ENCODE data around the gene SPATA20. TPM values are rescaled to one million over a fixed set of nuclear protein-coding genes. Genes with fewer than 3 reads are reported as not detected.
A peak's percentile ranks its signal among the peaks of the same experiment; 100 is the strongest.

The SPATA20 gene
- total RNA-seq, 1 experiment from 2014 or later = 11.1 TPM

GRCh38 chr17:50539762-50540559, 7.0 kb upstream of the SPATA20 start:
- intact Hi-C loops (cut with micrococcal nuclease; ENCODE audit: unreplicated experiment) = loop anchor here (5.0 to 10.0 kb wide), 2 partner anchors 58 to 245 kb away; no protein-coding TSS in a partner anchor
- H3K9me3 ChIP-seq (ENCODE audit: low read depth, low read length, poor library complexity, severe bottlenecking) = no peaks in the 10 kb centered on the region
- no peak overlapping the region for H3K27ac ChIP-seq (ENCODE audit: low read depth, low read length, poor library complexity, severe bottlenecking)
- no peaks in the 10 kb centered on the region for H3K36me3 ChIP-seq (ENCODE audit: insufficient read depth, low read length, poor library complexity, severe bottlenecking)
- H3K4me1 ChIP-seq (ENCODE audit: insufficient read depth, low read length, poor library complexity, severe bottlenecking) = peaks cover 15% of the 10 kb centered on the region
- no peak for DNase-seq (ENCODE audit: low spot score)
- ChIA-PET CTCF (interaction anchor here (0.6 kb wide), 1 partner anchor 278 kb away, joined by 3 read pairs; no protein-coding TSS in a partner anchor), POLR2A (ENCODE audit: low non-redundant PET) (no interaction called here)
- TF ChIP-seq EZH2 (IDR thresholded peaks at IDR 0.05; ENCODE audit: borderline replicate concordance, low read depth, low read length, poor library complexity, severe bottlenecking) (no peak), CTCF (conservative IDR thresholded peaks at IDR 0.05; ENCODE audit: low read depth, low read length) (no peak)
- no peak overlapping the region for H3K4me3 ChIP-seq (ENCODE audit: low read depth, low read length, poor library complexity, severe bottlenecking)
- BruUV-seq (replicated peaks) = no TSS peak
- H3K27me3 ChIP-seq (replicated peaks; ENCODE audit: insufficient read depth, low read depth, low read length, poor library complexity) = no peaks in the 10 kb centered on the region

- H3K4me1 ChIP-seq (ENCODE audit: insufficient read depth, low read length, poor library complexity, severe bottlenecking) = peaks cover 15% of the 10 kb centered on the region
- no peak overlapping the region for H3K27ac ChIP-seq (ENCODE audit: low read depth, low read length, poor library complexity, severe bottlenecking)
- BruUV-seq (replicated peaks) = no TSS peak
- TF ChIP-seq CTCF (conservative IDR thresholded peaks at IDR 0.05; ENCODE audit: low read depth, low read length) = no peak
- no peak for TF ChIP-seq EZH2 (IDR thresholded peaks at IDR 0.05; ENCODE audit: borderline replicate concordance, low read depth, low read length, poor library complexity, severe bottlenecking)
- H3K9me3 ChIP-seq (ENCODE audit: low read depth, low read length, poor library complexity, severe bottlenecking) = no peaks in the 10 kb centered on the region
- intact Hi-C loops (cut with micrococcal nuclease; ENCODE audit: unreplicated experiment) = loop anchor here (5.0 to 10.0 kb wide), 2 partner anchors 58 to 244 kb away; no protein-coding TSS in a partner anchor
- no peak overlapping the region for H3K4me3 ChIP-seq (ENCODE audit: low read depth, low read length, poor library complexity, severe bottlenecking)
- CTCF ChIA-PET = no interaction called here
- POLR2A ChIA-PET (ENCODE audit: low non-redundant PET) = no interaction called here
- H3K27me3 ChIP-seq (replicated peaks; ENCODE audit: insufficient read depth, low read depth, low read length, poor library complexity) = no peaks in the 10 kb centered on the region
- H3K36me3 ChIP-seq (ENCODE audit: insufficient read depth, low read length, poor library complexity, severe bottlenecking) = no peaks in the 10 kb centered on the region
- no peak for DNase-seq (ENCODE audit: low spot score)
Measured at GRCh38 chr17:50540560-50541401, 6.2 kb upstream of the SPATA20 start.

- intact Hi-C loops (cut with micrococcal nuclease; ENCODE audit: unreplicated experiment) = loop anchor here (5.0 to 10.0 kb wide), 2 partner anchors 59 to 243 kb away; no protein-coding TSS in a partner anchor
- Histone ChIP-seq H3K4me1 (ENCODE audit: insufficient read depth, low read length, poor library complexity, severe bottlenecking) (peaks cover 15% of the 10 kb centered on the region), H3K27ac (ENCODE audit: low read depth, low read length, poor library complexity, severe bottlenecking) (peak overlapping the region; percentile 56), H3K27me3 (replicated peaks; ENCODE audit: insufficient read depth, low read depth, low read length, poor library complexity) (no peaks in the 10 kb centered on the region), H3K9me3 (ENCODE audit: low read depth, low read length, poor library complexity, severe bottlenecking) (no peaks in the 10 kb centered on the region), H3K36me3 (ENCODE audit: insufficient read depth, low read length, poor library complexity, severe bottlenecking) (no peaks in the 10 kb centered on the region), H3K4me3 (ENCODE audit: low read depth, low read length, poor library complexity, severe bottlenecking) (peak overlapping the region; percentile 58)
- DNase-seq (ENCODE audit: low spot score) = no peak
- CTCF ChIA-PET = no interaction called here
- TF ChIP-seq CTCF (conservative IDR thresholded peaks at IDR 0.05; ENCODE audit: low read depth, low read length) = no peak
- TF ChIP-seq EZH2 (IDR thresholded peaks at IDR 0.05; ENCODE audit: borderline replicate concordance, low read depth, low read length, poor library complexity, severe bottlenecking) = no peak
- POLR2A ChIA-PET (ENCODE audit: low non-redundant PET) = no interaction called here
- no TSS peak for BruUV-seq (replicated peaks)
Measured at GRCh38 chr17:50541402-50541715, 5.6 kb upstream of the SPATA20 start.

Measured in A673 (cell line).